Neural progenitor cell (in vitro differentiated cells): ENCODE results near the gene TTLL10. TPM values are rescaled to one million over a fixed set of nuclear protein-coding genes. Genes with fewer than 3 reads are reported as not detected.

Source experiments
- DNase-seq: peaks from one replicate; pipeline ENCODE4 v3.0.0-alpha.2; 2016; ENCODE audit warnings: low spot score
- H2AFZ ChIP-seq: fragments of 200-600 bp; sonication (generic); replicated peaks from 2 replicates; pipeline ENCODE4 v1.6.1; 2016; ENCODE audit warnings: antibody characterized with exemption
- H3F3A ChIP-seq: fragments of 200-600 bp; sonication (generic); 2 replicates; pipeline ENCODE4 v1.6.1; 2016; ENCODE audit warnings: antibody characterized with exemption, low read depth
- H3K27ac ChIP-seq: fragments of 200-600 bp; sonication (generic); 2 replicates; pipeline ENCODE4 v1.5.1; 2016; ENCODE audit warnings: mild to moderate bottlenecking
- H3K27me3 ChIP-seq: fragments of 200-600 bp; sonication (generic); 2 replicates; pipeline ENCODE4 v1.6.1; 2016; ENCODE audit warnings: mild to moderate bottlenecking, moderate library complexity
- H3K36me3 ChIP-seq: fragments of 200-600 bp; sonication (generic); 2 replicates; pipeline ENCODE4 v1.5.1; 2016
- H3K4me1 ChIP-seq: fragments of 200-600 bp; sonication (generic); 2 replicates; pipeline ENCODE4 v1.6.1; 2016; ENCODE audit warnings: mixed run types
- H3K4me2 ChIP-seq: fragments of 200-600 bp; sonication (generic); 2 replicates; pipeline ENCODE4 v1.6.1; 2016
- H3K4me3 ChIP-seq: fragments of 200-600 bp; sonication (generic); 2 replicates; pipeline ENCODE4 v1.5.1; 2016
- H3K79me2 ChIP-seq: fragments of 200-600 bp; sonication (generic); 2 replicates; pipeline ENCODE4 v1.6.1; 2016; ENCODE audit warnings: low read depth
- H3K9ac ChIP-seq: fragments of 200-600 bp; sonication (generic); 2 replicates; pipeline ENCODE4 v1.6.1; 2016
- H3K9me3 ChIP-seq: fragments of 200-600 bp; sonication (generic); 2 replicates; pipeline ENCODE4 v1.5.1; 2016; ENCODE audit warnings: low read depth
- H4K20me1 ChIP-seq: fragments of 200-600 bp; sonication (generic); 2 replicates; pipeline ENCODE4 v1.6.1; 2016; ENCODE audit warnings: low read depth
- H3K27ac Mint-ChIP-seq: 3 replicates; pipeline ENCODE4 v1.8.0; 2021; ENCODE audit warnings: mixed read lengths
- H3K27me3 Mint-ChIP-seq: 2 replicates; pipeline ENCODE4 v1.8.0; 2022; ENCODE audit warnings: low read depth, mild to moderate bottlenecking, inconsistent platforms, moderate library complexity, mixed read lengths; ENCODE audit not compliant: insufficient read depth
- H3K36me3 Mint-ChIP-seq: 3 replicates; pipeline ENCODE4 v1.8.0; 2021; ENCODE audit warnings: mixed read lengths
- H3K4me1 Mint-ChIP-seq: 3 replicates; pipeline ENCODE4 v1.8.0; 2021; ENCODE audit warnings: mixed read lengths
- H3K4me3 Mint-ChIP-seq: 3 replicates; pipeline ENCODE4 v1.8.0; 2021; ENCODE audit warnings: mild to moderate bottlenecking, moderate library complexity, mixed read lengths
- H3K9me3 Mint-ChIP-seq: 3 replicates; pipeline ENCODE4 v1.8.0; 2020; ENCODE audit warnings: mixed read lengths
- CTCF ChIP-seq: fragments of 200-600 bp; sonication (generic); IDR thresholded peaks from 2 replicates; pipeline ENCODE4 v1.5.1; 2017; ENCODE audit warnings: antibody characterized with exemption, mild to moderate bottlenecking
- EZH2 ChIP-seq: fragments of 200-600 bp; sonication (generic); IDR thresholded peaks from 2 replicates; pipeline ENCODE4 v1.6.1; 2017; ENCODE audit warnings: antibody characterized with exemption, mild to moderate bottlenecking, moderate library complexity
- EZH2phosphoT487 ChIP-seq: fragments of 200-600 bp; sonication (generic); IDR thresholded peaks from 2 replicates; pipeline ENCODE4 v1.6.1; 2017; ENCODE audit warnings: antibody characterized with exemption
- total RNA-seq: library from RNA; depleted of rRNA; stranded (reverse); fragments of >200 nt; gene quantifications from 2 replicates; pipeline ENCODE4 v1.2.3, GENCODE V29; 2015; ENCODE audit warnings: low replicate concordance

TTLL10 gene
- total RNA-seq, 1 donor from 2014 or later = not detected

GRCh38 chr1:1243266-1243660 lies 69.6 kb downstream of the TTLL10 start:
- H3K27me3 Mint-ChIP-seq = peaks cover 4% of the 10 kb centered on the region
- no peak for DNase-seq
- H3K4me1 Mint-ChIP-seq = peaks cover 4% of the 10 kb centered on the region
- peaks cover 28% of the 10 kb centered on the region for H3K27me3 ChIP-seq
- H4K20me1 ChIP-seq = peaks cover 19% of the 10 kb centered on the region
- no peak overlapping the region for H3K9ac ChIP-seq
- peaks cover 5% of the 10 kb centered on the region for H3F3A ChIP-seq
- peaks cover 14% of the 10 kb centered on the region for H3K4me1 ChIP-seq
- no peak for TF ChIP-seq CTCF
- no peak for TF ChIP-seq EZH2phosphoT487
- no peak for TF ChIP-seq EZH2
- H2AFZ ChIP-seq = no peak overlapping the region
- H3K9me3 Mint-ChIP-seq = no peaks in the 10 kb centered on the region
- no peaks in the 10 kb centered on the region for H3K79me2 ChIP-seq
- H3K36me3 ChIP-seq = no peaks in the 10 kb centered on the region
- H3K4me2 ChIP-seq = no peak overlapping the region
- H3K4me3 Mint-ChIP-seq = no peak overlapping the region
- H3K4me3 ChIP-seq = no peak overlapping the region
- H3K36me3 Mint-ChIP-seq = no peaks in the 10 kb centered on the region
- H3K9me3 ChIP-seq = no peaks in the 10 kb centered on the region
- H3K27ac ChIP-seq = no peak overlapping the region
- no peak overlapping the region for H3K27ac Mint-ChIP-seq

GRCh38 chr1:1243807-1244191 lies 70.1 kb downstream of the TTLL10 start:
- Mint-ChIP-seq H3K27ac (no peak overlapping the region), H3K4me1 (peaks cover 3% of the 10 kb centered on the region), H3K27me3 (peaks cover 4% of the 10 kb centered on the region), H3K36me3 (no peaks in the 10 kb centered on the region), H3K9me3 (no peaks in the 10 kb centered on the region), H3K4me3 (no peak overlapping the region)
- Histone ChIP-seq H4K20me1 (peaks cover 19% of the 10 kb centered on the region), H3K4me2 (no peak overlapping the region), H3K36me3 (no peaks in the 10 kb centered on the region), H3K9ac (no peak overlapping the region), H3F3A (peaks cover 5% of the 10 kb centered on the region), H3K9me3 (no peaks in the 10 kb centered on the region), H2AFZ (no peak overlapping the region), H3K27ac (no peak overlapping the region), H3K27me3 (peaks cover 30% of the 10 kb centered on the region), H3K4me3 (no peak overlapping the region), H3K79me2 (no peaks in the 10 kb centered on the region), H3K4me1 (peaks cover 14% of the 10 kb centered on the region)
- TF ChIP-seq CTCF = no peak
- TF ChIP-seq EZH2phosphoT487 = no peak
- no peak for TF ChIP-seq EZH2
- DNase-seq = peak; percentile 41

DNA sequence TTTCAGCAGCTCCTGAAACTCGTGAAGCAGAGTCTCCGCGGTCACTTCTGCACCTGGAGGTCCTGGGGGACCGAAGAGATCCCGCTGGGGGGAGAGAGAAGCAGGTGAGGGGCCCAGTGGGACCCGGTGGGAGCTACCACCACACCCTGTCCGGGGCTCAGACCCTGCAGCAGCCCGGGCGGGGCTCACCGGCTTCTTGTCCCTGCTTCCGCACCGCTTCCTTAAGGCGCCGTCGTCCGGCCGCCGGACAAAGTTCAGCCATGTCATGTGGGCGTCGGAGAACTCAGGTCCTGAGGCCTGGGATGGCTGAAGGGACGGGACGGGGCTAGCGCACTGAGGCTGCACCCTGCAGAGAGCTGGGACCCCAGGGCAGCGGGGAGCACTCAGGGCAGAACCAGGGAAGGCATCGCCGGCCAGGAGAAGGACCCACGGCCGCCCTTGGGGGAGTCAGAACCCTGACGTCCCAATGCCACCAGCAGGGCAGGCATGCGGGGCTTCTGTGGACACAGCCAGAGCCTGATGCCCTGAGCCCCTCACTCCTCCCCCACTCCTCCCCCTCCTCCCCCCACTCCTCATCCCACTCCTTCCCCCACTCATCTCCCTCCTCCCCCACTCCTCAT lies 70.6 kb downstream of the TTLL10 start:
- H3K4me1 ChIP-seq = peaks cover 14% of the 10 kb centered on the region
- Mint-ChIP-seq H3K9me3 (no peaks in the 10 kb centered on the region), H3K27ac (no peak overlapping the region), H3K36me3 (no peaks in the 10 kb centered on the region), H3K4me3 (no peak overlapping the region), H3K4me1 (no peaks in the 10 kb centered on the region), H3K27me3 (peaks cover 4% of the 10 kb centered on the region)
- H3K9ac ChIP-seq = no peak overlapping the region
- no peaks in the 10 kb centered on the region for H3K36me3 ChIP-seq
- no peak overlapping the region for H3K4me3 ChIP-seq
- peak; percentile 54 for DNase-seq
- H3K9me3 ChIP-seq = no peaks in the 10 kb centered on the region
- peaks cover 19% of the 10 kb centered on the region for H4K20me1 ChIP-seq
- no peak overlapping the region for H2AFZ ChIP-seq
- TF ChIP-seq EZH2 (no peak), CTCF (no peak), EZH2phosphoT487 (no peak)
- H3K27ac ChIP-seq = no peak overlapping the region
- H3K79me2 ChIP-seq = no peaks in the 10 kb centered on the region
- H3F3A ChIP-seq = peaks cover 5% of the 10 kb centered on the region
- H3K27me3 ChIP-seq = peaks cover 30% of the 10 kb centered on the region
- no peak overlapping the region for H3K4me2 ChIP-seq
